HCT116 (cell line): ENCODE results near the gene C2orf80. TPM values are rescaled to one million over a fixed set of nuclear protein-coding genes. Genes with fewer than 3 reads are reported as not detected.
"Not testable (repeated sequence)": the region's sequence is repeated elsewhere in the genome, so short reads cannot be mapped to it uniquely, and the experiment has no call there.

ENCODE experiments used
- ATAC-seq: fragments of 200-7000 bp; cut with Tn5 transposase; 2 replicates; pipeline ENCODE4 v1.9.1; 2020; ENCODE audit warnings: mild to moderate bottlenecking, moderate library complexity
- BruUV-seq: library from RNA; stranded (reverse); fragments of 400-500 nt; replicated peaks from 2 replicates; lab custom pipeline; 2021; lab: Mats Ljungman, UMichigan
- CTCF ChIA-PET: fragments of 300-600 bp; sonication (Branson Sonifier 250); formaldehyde crosslinking; loops from one replicate; lab custom pipeline; 2021; ENCODE audit warnings: antibody characterized with exemption; lab: Charles Lee
- POLR2A ChIA-PET: fragments of 300-600, 350-600 bp; sonication (Branson Sonifier 250); formaldehyde crosslinking; loops from one replicate; lab custom pipeline; 2021; ENCODE audit warnings: antibody characterized with exemption; lab: Charles Lee
- RAD21 ChIA-PET, 2 experiments: fragments of 300-600 bp; sonication (Branson Sonifier 250); formaldehyde crosslinking; loops; one replicate each; lab custom pipeline; 2023; ENCODE audit warnings: low total read pairs in 2 of 2; ENCODE audit not compliant: uncharacterized antibody in 2 of 2, unreplicated experiment in 2 of 2, low non-redundant PET in 1 of 2; lab: Charles Lee
- DNase-seq: peaks from one replicate; pipeline ENCODE4 v3.0.0-alpha.2; 2010; ENCODE audit warnings: low read depth, low spot score
- H2AFZ ChIP-seq: fragments of 200-600 bp; shearing (Covaris generic), sonication (generic); 2 replicates; pipeline ENCODE4 v1.6.1; 2017; ENCODE audit warnings: low read depth, mixed run types, mixed read lengths, antibody characterized with exemption, low read length; ENCODE audit not compliant: poor library complexity, severe bottlenecking
- H3K27ac ChIP-seq: 2 replicates; pipeline ENCODE4 v1.5.1; 2012; ENCODE audit warnings: low read depth, low read length
- H3K27me3 ChIP-seq: fragments of 200-600 bp; sonication (generic); 2 replicates; pipeline ENCODE4 v1.6.1; 2016; ENCODE audit warnings: mixed run types, low read length, mixed read lengths; ENCODE audit not compliant: insufficient read depth
- H3K36me3 ChIP-seq, 2 experiments: fragments of 200-500 bp in 1 of 2; fragments of 200-600 bp in 1 of 2; sonication (Bioruptor generic) in 1 of 2; sonication (generic) in 1 of 2; 2 replicates each; pipeline versions ENCODE4 v1.5.1 to v1.6.1; 2014 to 2016; ENCODE audit warnings: low read length in 2 of 2, inconsistent platforms in 1 of 2, mixed read lengths in 1 of 2, mixed run types in 1 of 2; ENCODE audit not compliant: insufficient read depth in 2 of 2, control insufficient read depth in 1 of 2
- H3K4me1 ChIP-seq, 2 experiments: fragments of 200-600 bp in 1 of 2; sonication (generic) in 1 of 2; 2 replicates each; pipeline versions ENCODE4 v1.5.1 to v1.6.1; 2012 to 2017; ENCODE audit warnings: low read length in 2 of 2, inconsistent platforms in 1 of 2, mild to moderate bottlenecking in 1 of 2, mixed read lengths in 1 of 2, mixed run types in 1 of 2, moderate library complexity in 1 of 2; ENCODE audit not compliant: insufficient read depth in 2 of 2, control insufficient read depth in 1 of 2
- H3K4me2 ChIP-seq: fragments of 200-600 bp; sonication (generic); 2 replicates; pipeline ENCODE4 v1.6.1; 2017; ENCODE audit warnings: mixed run types, low read length, mixed read lengths
- H3K4me3 ChIP-seq, 2 experiments: fragments of 200-600 bp in 1 of 2; sonication (generic) in 1 of 2; replicated peaks in 1 of 2; 2 replicates each; pipeline ENCODE4 v1.5.1; 2011 to 2016; ENCODE audit warnings: low read length in 2 of 2, control low read depth in 1 of 2, low read depth in 1 of 2, mild to moderate bottlenecking in 1 of 2, mixed read lengths in 1 of 2, mixed run types in 1 of 2
- H3K79me2 ChIP-seq: fragments of 200-600 bp; sonication (generic); 2 replicates; pipeline ENCODE4 v1.6.1; 2017; ENCODE audit warnings: mild to moderate bottlenecking, mixed run types, low read length, moderate library complexity, mixed read lengths; ENCODE audit not compliant: insufficient read depth
- H3K9ac ChIP-seq: fragments of 200-600 bp; sonication (generic); 2 replicates; pipeline ENCODE4 v1.6.1; 2016; ENCODE audit warnings: low read length, mixed read lengths
- H3K9me2 ChIP-seq: fragments of 200-600 bp; sonication (generic), shearing (Covaris generic); 2 replicates; pipeline ENCODE4 v1.6.1; 2017; ENCODE audit warnings: mixed run types, mild to moderate bottlenecking, moderate library complexity; ENCODE audit not compliant: insufficient read depth
- H3K9me3 ChIP-seq, 2 experiments: fragments of 200-500 bp in 1 of 2; fragments of 200-600 bp in 1 of 2; sonication (Bioruptor generic) in 1 of 2; sonication (generic) in 1 of 2; 2 replicates each; pipeline ENCODE4 v1.6.1; 2014 to 2017; ENCODE audit warnings: low read length in 2 of 2, mixed read lengths in 2 of 2, inconsistent platforms in 1 of 2, low read depth in 1 of 2, mild to moderate bottlenecking in 1 of 2, mixed run types in 1 of 2, moderate library complexity in 1 of 2; ENCODE audit not compliant: control insufficient read depth in 1 of 2, insufficient read depth in 1 of 2
- H4K20me1 ChIP-seq: fragments of 200-600 bp; sonication (generic), shearing (Covaris generic); 2 replicates; pipeline ENCODE4 v1.6.1; 2017; ENCODE audit warnings: mixed run types, mild to moderate bottlenecking, moderate library complexity; ENCODE audit not compliant: insufficient read depth
- CEBPB ChIP-seq: IDR thresholded peaks from 2 replicates; pipeline ENCODE4 v1.6.1; 2012; ENCODE audit warnings: low read depth
- CTCF ChIP-seq, 3 experiments: fragments of 200-600 bp in 1 of 3; sonication (generic) in 1 of 3; IDR thresholded peaks in 2 of 3; conservative IDR thresholded peaks in 1 of 3; 2 replicates each; pipeline ENCODE4 v1.5.1; 2012 to 2017; ENCODE audit warnings: low read depth in 2 of 3, low read length in 2 of 3, antibody characterized with exemption in 1 of 3, borderline replicate concordance in 1 of 3, control low read depth in 1 of 3, mild to moderate bottlenecking in 1 of 3, mixed read lengths in 1 of 3, mixed run types in 1 of 3, moderate library complexity in 1 of 3; ENCODE audit not compliant: insufficient read depth in 1 of 3
- ELF1 ChIP-seq: IDR thresholded peaks from 2 replicates; pipeline ENCODE4 v1.6.1; 2012; ENCODE audit warnings: low read depth, borderline replicate concordance
- EZH2 ChIP-seq: fragments of 200-600 bp; sonication (generic); IDR thresholded peaks from 2 replicates; pipeline ENCODE4 v1.6.1; 2017; ENCODE audit warnings: antibody characterized with exemption, mixed run types
- MAX ChIP-seq: IDR thresholded peaks from 2 replicates; pipeline ENCODE4 v1.6.1; 2012
- RAD21 ChIP-seq: IDR thresholded peaks from 2 replicates; pipeline ENCODE4 v1.6.1; 2012; ENCODE audit warnings: low read depth, mild to moderate bottlenecking
- SP1 ChIP-seq: IDR thresholded peaks from 2 replicates; pipeline ENCODE4 v1.6.1; 2012; ENCODE audit warnings: low read depth
- SRF ChIP-seq: IDR thresholded peaks from 2 replicates; pipeline ENCODE4 v1.6.1; 2012; ENCODE audit warnings: low read depth
- TCF7L2 ChIP-seq: IDR thresholded peaks from 2 replicates; pipeline ENCODE4 v1.7.0; 2011; ENCODE audit warnings: borderline replicate concordance, inconsistent platforms; ENCODE audit not compliant: insufficient read depth, insufficient read length; ENCODE audit errors: extremely low read depth
- YY1 ChIP-seq: IDR thresholded peaks from 2 replicates; pipeline ENCODE4 v1.6.1; 2011; ENCODE audit warnings: low read length, low read depth, moderate library complexity, mild to moderate bottlenecking; ENCODE audit not compliant: insufficient replicate concordance; ENCODE audit errors: extremely low read depth
- ZBTB33 ChIP-seq: IDR thresholded peaks from 2 replicates; pipeline ENCODE4 v1.6.1; 2011; ENCODE audit warnings: mild to moderate bottlenecking, low read length, moderate library complexity; ENCODE audit not compliant: insufficient replicate concordance; ENCODE audit errors: extremely low read depth
- ZFX ChIP-seq: fragments of 450-650 bp; IDR thresholded peaks from 2 replicates; pipeline ENCODE4 v1.6.1; 2017
- intact Hi-C: fragments of 100-400 bp; cut with micrococcal nuclease; formaldehyde crosslinking; loops from 2 replicates; pipeline ENCODE4 v1.10.0; 2022
- total RNA-seq: library from RNA; stranded (reverse); gene quantifications from one replicate; pipeline ENCODE4 v1.2.1, GENCODE V29; 2021; ENCODE audit not compliant: unreplicated experiment

Gene C2orf80
- total RNA-seq, 1 experiment from 2014 or later = not detected

GRCh38 chr2:208118918-208119317 lies 70.9 kb downstream of the C2orf80 start:
- TF ChIP-seq SRF (no peak), RAD21 (no peak), CTCF (IDR thresholded peaks at IDR 0.05 in 2 of 3, conservative IDR thresholded peaks at IDR 0.05 in 1 of 3; ENCODE audit: borderline replicate concordance in 1 of 3, insufficient read depth in 1 of 3, low read depth in 2 of 3, low read length in 2 of 3) (no peak), CEBPB (no peak), ELF1 (no peak), TCF7L2 (no peak), MAX (no peak), YY1 (no peak), ZBTB33 (no peak), EZH2 (no peak), SP1 (no peak), ZFX (no peak)
- Histone ChIP-seq H4K20me1 (no peaks in the 10 kb centered on the region), H3K4me3 (no peak overlapping the region), H3K9me3 (no peaks in the 10 kb centered on the region), H3K9ac (no peak overlapping the region), H3K36me3 (no peaks in the 10 kb centered on the region), H2AFZ (no peak overlapping the region), H3K4me1 (no peaks in the 10 kb centered on the region), H3K4me2 (no peak overlapping the region), H3K27me3 (no peaks in the 10 kb centered on the region), H3K79me2 (no peaks in the 10 kb centered on the region), H3K27ac (no peak overlapping the region), H3K9me2 (no peaks in the 10 kb centered on the region)
- no peak for ATAC-seq
- ChIA-PET POLR2A (no interaction called here), CTCF (no interaction called here), RAD21 (no interaction called here)
- BruUV-seq = no TSS peak
- no peak for DNase-seq
- intact Hi-C loops = no loop called here

- H3K9me2 ChIP-seq, RAD21 ChIA-PET, H3K27ac ChIP-seq, H3K27me3 ChIP-seq, H3K4me2 ChIP-seq, POLR2A ChIA-PET, H2AFZ ChIP-seq, H3K79me2 ChIP-seq, ATAC-seq, H3K36me3 ChIP-seq, intact Hi-C loops, H3K9ac ChIP-seq, H3K4me3 ChIP-seq, H3K9me3 ChIP-seq, BruUV-seq, CTCF ChIA-PET, H3K4me1 ChIP-seq, DNase-seq, H4K20me1 ChIP-seq: not testable (repeated sequence)
Observed at GRCh38 chr2:208117390-208117789, 72.4 kb downstream of the C2orf80 start.
